Spinal cord (tissue), 10 donors: Measurements from ENCODE around the gene KCNQ4. TPM values are rescaled to one million over a fixed set of nuclear protein-coding genes. Genes with fewer than 3 reads are reported as not detected.
A peak's percentile ranks its signal among the peaks of the same experiment; 100 is the strongest.

Experiments
- DNase-seq, 6 donors: peaks; one replicate each; pipeline versions ENCODE4 v3.0.0 to v3.0.0-alpha.2; 2013 to 2015; ENCODE audit warnings: low spot score in 6 of 6, low read depth in 4 of 6
- H3K27ac ChIP-seq: one replicate; pipeline ENCODE4 v1.5.1; 2013; ENCODE audit warnings: low read depth, low read length, control low read depth
- H3K27me3 ChIP-seq: one replicate; pipeline ENCODE4 v1.6.1; 2013; ENCODE audit warnings: low read length; ENCODE audit not compliant: control insufficient read depth, insufficient read depth
- H3K36me3 ChIP-seq: one replicate; pipeline ENCODE4 v1.6.1; 2013; ENCODE audit warnings: low read length; ENCODE audit not compliant: control insufficient read depth, insufficient read depth
- H3K4me1 ChIP-seq: one replicate; pipeline ENCODE4 v1.6.1; 2013; ENCODE audit warnings: low read length; ENCODE audit not compliant: control insufficient read depth, insufficient read depth
- H3K4me3 ChIP-seq: one replicate; pipeline ENCODE4 v1.5.1; 2013; ENCODE audit warnings: low read depth, low read length, control low read depth
- H3K9me3 ChIP-seq: one replicate; pipeline ENCODE4 v1.6.1; 2013; ENCODE audit warnings: low read length; ENCODE audit not compliant: control insufficient read depth, insufficient read depth
- WGBS: methylation state at CpG from one replicate; pipeline ENCODE4 v1.1.5; 2013; ENCODE audit warnings: missing lambda C conversion rate; ENCODE audit not compliant: insufficient coverage; 5-methylcytosine and 5-hydroxymethylcytosine counted together
- polyA plus RNA-seq, 2 donors: library from polyadenylated mRNA; unstranded; fragments of 120-200 nt; gene quantifications; one replicate each; pipeline ENCODE4 v1.2.1, GENCODE V29; 2013; ENCODE audit not compliant: insufficient read length in 2 of 2
- total RNA-seq, 2 donors: library from RNA; depleted of rRNA in 1 of 2; stranded (reverse); fragments of 120-200 nt in 1 of 2; fragments of >200 nt in 1 of 2; gene quantifications; one replicate each; pipeline versions ENCODE4 v1.2.3 to v1.2.4, GENCODE V29; 2013 to 2014
- donor health status: healthy.

Gene KCNQ4
- total and polyA plus RNA-seq, 4 donors = 1.3 to 7.5 (median 3.6) TPM

- WGBS = 92% methylated on average over 2 of the region's 3 CpGs
- H3K4me1 ChIP-seq = no peaks in the 10 kb centered on the region
Measured at GRCh38 chr1:40743452-40743851, 40.1 kb upstream of the KCNQ4 start.

GRCh38 chr1:40743860-40744259, 39.7 kb upstream of the KCNQ4 start:
- WGBS = 100% methylated on average over 1 of the region's 3 CpGs
- Histone ChIP-seq H3K27ac (no peak overlapping the region), H3K36me3 (peaks cover 17% of the 10 kb centered on the region), H3K4me3 (no peak overlapping the region), H3K4me1 (no peaks in the 10 kb centered on the region), H3K27me3 (no peaks in the 10 kb centered on the region), H3K9me3 (no peaks in the 10 kb centered on the region)
- DNase-seq = no peak

More at GRCh38 chr1:40743452-40743851, 40.1 kb upstream of the KCNQ4 start:
- no peaks in the 10 kb centered on the region for H3K27me3 ChIP-seq
- peaks cover 17% of the 10 kb centered on the region for H3K36me3 ChIP-seq
- DNase-seq = no peak
- no peak overlapping the region for H3K4me3 ChIP-seq
- H3K27ac ChIP-seq = no peak overlapping the region
- no peaks in the 10 kb centered on the region for H3K9me3 ChIP-seq

- Histone ChIP-seq H3K36me3 (peaks cover 14% of the 10 kb centered on the region), H3K27me3 (no peaks in the 10 kb centered on the region), H3K27ac (no peak overlapping the region), H3K9me3 (no peaks in the 10 kb centered on the region), H3K4me1 (no peaks in the 10 kb centered on the region), H3K4me3 (no peak overlapping the region)
- no CpG with 5 or more reads among the region's 1 CpG for WGBS
- DNase-seq = no peak
Measured at GRCh38 chr1:40745176-40745575, 38.4 kb upstream of the KCNQ4 start.

GRCh38 chr1:40746344-40747090, 37.1 kb upstream of the KCNQ4 start:
- no peaks in the 10 kb centered on the region for H3K27me3 ChIP-seq

GRCh38 chr1:40748841-40749718, 34.5 kb upstream of the KCNQ4 start:
- WGBS = 100% methylated on average over 4 of the region's 5 CpGs
- no peaks in the 10 kb centered on the region for H3K9me3 ChIP-seq
- H3K27ac ChIP-seq = no peak overlapping the region
- H3K27me3 ChIP-seq = no peaks in the 10 kb centered on the region
- H3K4me1 ChIP-seq = no peaks in the 10 kb centered on the region
- DNase-seq = no peak
- no peak overlapping the region for H3K4me3 ChIP-seq
- peaks cover 12% of the 10 kb centered on the region for H3K36me3 ChIP-seq

More at GRCh38 chr1:40746344-40747090, 37.1 kb upstream of the KCNQ4 start:
- no peak for DNase-seq
- H3K36me3 ChIP-seq = peaks cover 13% of the 10 kb centered on the region
- H3K9me3 ChIP-seq = no peaks in the 10 kb centered on the region
- H3K4me3 ChIP-seq = no peak overlapping the region
- H3K27ac ChIP-seq = no peak overlapping the region
- no peaks in the 10 kb centered on the region for H3K4me1 ChIP-seq
- WGBS = no CpG with 5 or more reads among the region's 2 CpGs

- no peaks in the 10 kb centered on the region for H3K9me3 ChIP-seq
- DNase-seq = no peak
- H3K27ac ChIP-seq = no peak overlapping the region
- peaks cover 15% of the 10 kb centered on the region for H3K36me3 ChIP-seq
- no peak overlapping the region for H3K4me3 ChIP-seq
- no peaks in the 10 kb centered on the region for H3K4me1 ChIP-seq
- WGBS = 100% methylated on average over 2 of the region's 3 CpGs
- H3K27me3 ChIP-seq = no peaks in the 10 kb centered on the region
Measured at GRCh38 chr1:40749817-40750216, 33.8 kb upstream of the KCNQ4 start.

- Histone ChIP-seq H3K9me3 (no peaks in the 10 kb centered on the region), H3K27me3 (no peaks in the 10 kb centered on the region), H3K36me3 (peaks cover 15% of the 10 kb centered on the region), H3K27ac (no peak overlapping the region), H3K4me3 (no peak overlapping the region), H3K4me1 (no peaks in the 10 kb centered on the region)
- DNase-seq = no peak
- WGBS = no CpG with 5 or more reads among the region's 2 CpGs
Measured at GRCh38 chr1:40750451-40750908, 33.1 kb upstream of the KCNQ4 start.

- no peak for DNase-seq
- Histone ChIP-seq H3K4me3 (no peak overlapping the region), H3K27ac (no peak overlapping the region), H3K36me3 (peaks cover 15% of the 10 kb centered on the region), H3K9me3 (no peaks in the 10 kb centered on the region), H3K4me1 (no peaks in the 10 kb centered on the region), H3K27me3 (no peaks in the 10 kb centered on the region)
- no CpG with 5 or more reads among the region's 4 CpGs for WGBS
Measured at GRCh38 chr1:40751802-40752201, 31.8 kb upstream of the KCNQ4 start.

- peak in 1 of 6 donors; percentile 70 for DNase-seq
- Histone ChIP-seq H3K36me3 (peaks cover 19% of the 10 kb centered on the region), H3K4me3 (no peak overlapping the region), H3K9me3 (no peaks in the 10 kb centered on the region), H3K4me1 (no peaks in the 10 kb centered on the region), H3K27ac (no peak overlapping the region), H3K27me3 (no peaks in the 10 kb centered on the region)
- 94% methylated on average over 4 of the region's 8 CpGs for WGBS
Measured at GRCh38 chr1:40753142-40753882, 30.3 kb upstream of the KCNQ4 start.
